SK-N-SH (cell line): ENCODE measurements around the gene LPP. TPM values are rescaled to one million over a fixed set of nuclear protein-coding genes. Genes with fewer than 3 reads are reported as not detected.
A peak's percentile ranks its signal among the peaks of the same experiment; 100 is the strongest.

Experiments
- CTCF ChIA-PET: fragments of 300-600, 350-600 bp; formaldehyde crosslinking; extraction: SDS; loops from one replicate; lab custom pipeline; 2021; lab: Yijun Ruan, JAX
- POLR2A ChIA-PET: fragments of 350-600 bp; sonication (Branson Sonifier 250); formaldehyde crosslinking; extraction: SDS; loops from one replicate; lab custom pipeline; 2020; ENCODE audit warnings: antibody characterized with exemption, inconsistent platforms; lab: Yijun Ruan, JAX
- DNase-seq: peaks from one replicate; pipeline ENCODE4 v3.0.0; 2012
- H2AFZ ChIP-seq: fragments of 200-600 bp; sonication (generic); 2 replicates; pipeline ENCODE4 v1.8.1; 2016; ENCODE audit warnings: antibody characterized with exemption, mild to moderate bottlenecking, low read depth
- H3F3A ChIP-seq: fragments of 200-600 bp; sonication (generic); replicated peaks from 2 replicates; pipeline ENCODE3; 2016; ENCODE audit warnings: antibody characterized with exemption, mild to moderate bottlenecking; ENCODE audit not compliant: insufficient read depth
- H3K27ac ChIP-seq, 2 experiments: fragments of 200-500 bp in 1 of 2; fragments of 200-600 bp in 1 of 2; sonication (Bioruptor generic) in 1 of 2; sonication (generic), shearing (Covaris generic) in 1 of 2; 2 replicates each; pipeline versions ENCODE4 v1.5.1 to v1.6.1; 2014 to 2016; ENCODE audit warnings: low read depth in 2 of 2, inconsistent platforms in 1 of 2, low read length in 1 of 2, mild to moderate bottlenecking in 1 of 2, mixed read lengths in 1 of 2
- H3K27me3 ChIP-seq: fragments of 200-600 bp; sonication (generic), shearing (Covaris generic); 2 replicates; pipeline ENCODE4 v1.6.1; 2016; ENCODE audit warnings: mixed run types; ENCODE audit not compliant: insufficient read depth
- H3K36me3 ChIP-seq, 2 experiments: fragments of 200-500 bp in 1 of 2; fragments of 200-600 bp in 1 of 2; sonication (Bioruptor generic) in 1 of 2; sonication (generic) in 1 of 2; replicated peaks in 1 of 2; 2 replicates each; pipeline versions ENCODE3 to v1.5.1; 2014 to 2016; ENCODE audit warnings: low read length in 1 of 2, mild to moderate bottlenecking in 1 of 2; ENCODE audit not compliant: insufficient read depth in 2 of 2, control insufficient read depth in 1 of 2
- H3K4me1 ChIP-seq, 2 experiments: fragments of 200-500 bp in 1 of 2; fragments of 200-600 bp in 1 of 2; sonication (Bioruptor generic) in 1 of 2; sonication (generic), shearing (Covaris generic) in 1 of 2; 2 replicates each; pipeline versions ENCODE4 v1.5.1 to v1.6.1; 2014 to 2016; ENCODE audit warnings: low read depth in 1 of 2, low read length in 1 of 2, mixed run types in 1 of 2; ENCODE audit not compliant: insufficient read depth in 2 of 2, control insufficient read depth in 1 of 2
- H3K4me2 ChIP-seq: fragments of 200-600 bp; sonication (generic), shearing (Covaris generic); 2 replicates; pipeline ENCODE4 v1.6.1; 2017; ENCODE audit warnings: mixed run types
- H3K4me3 ChIP-seq, 2 experiments: fragments of 200-500 bp in 1 of 2; fragments of 200-600 bp in 1 of 2; sonication (Bioruptor generic) in 1 of 2; sonication (generic), shearing (Covaris generic) in 1 of 2; 2 replicates each; pipeline versions ENCODE4 v1.5.1 to v1.8.1; 2014 to 2016; ENCODE audit warnings: low read depth in 2 of 2, inconsistent platforms in 1 of 2, low read length in 1 of 2, mild to moderate bottlenecking in 1 of 2, mixed read lengths in 1 of 2, moderate library complexity in 1 of 2
- H3K79me2 ChIP-seq: fragments of 200-600 bp; sonication (generic); 2 replicates; pipeline ENCODE4 v1.8.1; 2017; ENCODE audit warnings: mild to moderate bottlenecking; ENCODE audit not compliant: insufficient read depth
- H3K9ac ChIP-seq: fragments of 200-600 bp; sonication (generic); 2 replicates; pipeline ENCODE4 v1.6.1; 2017; ENCODE audit warnings: mixed run types
- H3K9me2 ChIP-seq: fragments of 200-600 bp; sonication (generic); 2 replicates; pipeline ENCODE4 v1.6.1; 2017; ENCODE audit warnings: mixed run types
- H3K9me3 ChIP-seq: fragments of 200-600 bp; sonication (generic); 2 replicates; pipeline ENCODE4 v1.6.1; 2017; ENCODE audit warnings: mixed run types, mild to moderate bottlenecking, moderate library complexity
- H4K20me1 ChIP-seq: fragments of 200-600 bp; sonication (generic); 2 replicates; pipeline ENCODE4 v1.6.1; 2017; ENCODE audit warnings: mild to moderate bottlenecking, mixed run types; ENCODE audit not compliant: insufficient read depth
- CHD2 ChIP-seq: fragments of 150-350 bp; IDR thresholded peaks from 2 replicates; pipeline ENCODE4 v1.6.1; 2018; ENCODE audit warnings: low read length; ENCODE audit not compliant: partially characterized antibody
- ELF1 ChIP-seq: IDR thresholded peaks from 2 replicates; pipeline ENCODE4 v1.4.0; 2012
- EZH2phosphoT487 ChIP-seq: fragments of 200-600 bp; sonication (generic); IDR thresholded peaks from 2 replicates; pipeline ENCODE4 v1.6.1; 2017; ENCODE audit warnings: low read depth, mixed run types, mild to moderate bottlenecking, antibody characterized with exemption, moderate library complexity, borderline replicate concordance
- FOSL2 ChIP-seq: IDR thresholded peaks from 2 replicates; pipeline ENCODE4 v1.4.0; 2012; ENCODE audit warnings: low read depth, mild to moderate bottlenecking, moderate library complexity, borderline replicate concordance
- IRF3 ChIP-seq: fragments of 150-350 bp; IDR thresholded peaks from 2 replicates; pipeline ENCODE4 v1.6.1; 2016; ENCODE audit warnings: mild to moderate bottlenecking, low read depth, low read length
- JUND ChIP-seq: IDR thresholded peaks from 2 replicates; pipeline ENCODE4 v1.4.0; 2012
- MEF2A ChIP-seq: IDR thresholded peaks from 2 replicates; pipeline ENCODE4 v1.4.0; 2012; ENCODE audit warnings: low read depth, borderline replicate concordance
- MXI1 ChIP-seq: IDR thresholded peaks from 2 replicates; pipeline ENCODE4 v1.6.1; 2012; ENCODE audit warnings: mild to moderate bottlenecking, low read depth, low read length, improper control_type of control experiment
- NRF1 ChIP-seq: IDR thresholded peaks from 2 replicates; pipeline ENCODE4 v1.6.1; 2012; ENCODE audit warnings: low read depth, mild to moderate bottlenecking, low read length
- POLR2AphosphoS5 ChIP-seq: IDR thresholded peaks from 2 replicates; pipeline ENCODE4 v1.6.1; 2012; ENCODE audit warnings: low read depth, low read length
- RCOR1 ChIP-seq: fragments of 150-350 bp; IDR thresholded peaks from 2 replicates; pipeline ENCODE4 v1.6.1; 2017; ENCODE audit warnings: antibody characterized with exemption, low read length
- RFX5 ChIP-seq: IDR thresholded peaks from 2 replicates; pipeline ENCODE4 v1.6.1; 2012; ENCODE audit warnings: mild to moderate bottlenecking, improper control_type of control experiment, low read length
- SMC3 ChIP-seq: IDR thresholded peaks from 2 replicates; pipeline ENCODE4 v1.6.1; 2012; ENCODE audit warnings: low read depth, low read length, improper control_type of control experiment
- TCF12 ChIP-seq: IDR thresholded peaks from 2 replicates; pipeline ENCODE4 v1.4.0; 2012
- USF1 ChIP-seq: IDR thresholded peaks from 2 replicates; pipeline ENCODE4 v1.4.0; 2012; ENCODE audit warnings: low read depth, borderline replicate concordance
- YY1 ChIP-seq: IDR thresholded peaks from 2 replicates; pipeline ENCODE4 v1.4.0; 2012; ENCODE audit warnings: low read depth, mild to moderate bottlenecking
- ZBTB33 ChIP-seq: IDR thresholded peaks from 2 replicates; pipeline ENCODE4 v1.4.0; 2012; ENCODE audit warnings: low read depth, borderline replicate concordance
- WGBS: methylation state at CpG from one replicate; pipeline ENCODE4 v1.1.6; 2017; ENCODE audit warnings: low lambda C conversion rate; 5-methylcytosine and 5-hydroxymethylcytosine counted together
- polyA plus RNA-seq, 3 experiments: library from polyadenylated mRNA; depleted of rRNA; stranded (reverse); fragments of >200 nt; gene quantifications; 2 replicates each; pipeline ENCODE4 v1.2.3, GENCODE V29; 2012

LPP gene
- polyA plus RNA-seq, 1 of the 3 experiments (the other 2 are of a cell fraction): 6.6 TPM

GRCh38 chr3:188268336-188268735 is 114.4 kb downstream of the LPP start:
- Histone ChIP-seq H2AFZ (no peak overlapping the region), H3K9ac (no peak overlapping the region), H3K79me2 (peaks cover 65% of the 10 kb centered on the region), H3K27ac (peak overlapping the region in 1 of 2 experiments; percentile 99; a peak in 1 of 4 replicates), H4K20me1 (no peaks in the 10 kb centered on the region), H3K4me1 (peaks cover 2 to 69% of the 10 kb centered on the region in 2 experiments), H3K9me2 (no peaks in the 10 kb centered on the region), H3K4me2 (no peak overlapping the region), H3K36me3 (peaks cover 0 to 4% of the 10 kb centered on the region in 2 experiments), H3F3A (peaks cover 79% of the 10 kb centered on the region), H3K9me3 (no peaks in the 10 kb centered on the region), H3K4me3 (no peak overlapping the region), H3K27me3 (no peaks in the 10 kb centered on the region)
- CTCF ChIA-PET: no interaction called here
- TF ChIP-seq MXI1 (no peak), MEF2A (no peak), FOSL2 (no peak), EZH2phosphoT487 (no peak), TCF12 (no peak), POLR2AphosphoS5 (no peak), JUND (no peak), ELF1 (no peak), RFX5 (no peak), NRF1 (no peak), RCOR1 (no peak), IRF3 (no peak), YY1 (no peak), ZBTB33 (no peak), SMC3 (no peak), CHD2 (no peak), USF1 (no peak)
- WGBS: 76% methylated on average over 5 of the region's 5 CpGs
- DNase-seq: no peak
- POLR2A ChIA-PET: no interaction called here
